ENCODE data around the gene LMNB1. TPM values are rescaled to one million over a fixed set of nuclear protein-coding genes. Genes with fewer than 3 reads are reported as not detected.

The LMNB1 gene
- total and polyA plus RNA-seq, 4 donors: 5.1 to 40.3 (median 21.8) TPM

DNA sequence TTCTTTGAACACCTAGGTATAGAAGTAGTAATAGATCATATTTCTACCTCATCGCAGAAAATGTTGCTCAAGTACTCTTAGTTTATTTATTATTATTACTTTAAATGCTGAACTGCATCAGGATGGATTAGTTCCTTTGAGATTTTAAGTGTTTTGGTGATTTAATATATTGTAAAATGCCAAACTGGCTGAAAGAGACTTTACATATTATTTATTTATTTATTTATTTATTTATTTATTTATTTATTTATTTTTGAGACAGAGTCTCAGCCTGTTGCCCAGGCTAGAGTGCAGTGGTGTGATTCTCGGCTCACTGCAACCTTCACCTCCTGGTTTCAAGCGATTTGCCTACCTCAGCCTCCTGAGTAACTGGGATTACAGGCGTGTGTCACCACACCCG lies 42.3 kb downstream of the LMNB1 start:
- WGBS, 2 donors: 96 to 98% methylated on average over 5 of the region's 5 CpGs
- no peak overlapping the region for H3K4me3 ChIP-seq
- TF ChIP-seq, protein P1, sequence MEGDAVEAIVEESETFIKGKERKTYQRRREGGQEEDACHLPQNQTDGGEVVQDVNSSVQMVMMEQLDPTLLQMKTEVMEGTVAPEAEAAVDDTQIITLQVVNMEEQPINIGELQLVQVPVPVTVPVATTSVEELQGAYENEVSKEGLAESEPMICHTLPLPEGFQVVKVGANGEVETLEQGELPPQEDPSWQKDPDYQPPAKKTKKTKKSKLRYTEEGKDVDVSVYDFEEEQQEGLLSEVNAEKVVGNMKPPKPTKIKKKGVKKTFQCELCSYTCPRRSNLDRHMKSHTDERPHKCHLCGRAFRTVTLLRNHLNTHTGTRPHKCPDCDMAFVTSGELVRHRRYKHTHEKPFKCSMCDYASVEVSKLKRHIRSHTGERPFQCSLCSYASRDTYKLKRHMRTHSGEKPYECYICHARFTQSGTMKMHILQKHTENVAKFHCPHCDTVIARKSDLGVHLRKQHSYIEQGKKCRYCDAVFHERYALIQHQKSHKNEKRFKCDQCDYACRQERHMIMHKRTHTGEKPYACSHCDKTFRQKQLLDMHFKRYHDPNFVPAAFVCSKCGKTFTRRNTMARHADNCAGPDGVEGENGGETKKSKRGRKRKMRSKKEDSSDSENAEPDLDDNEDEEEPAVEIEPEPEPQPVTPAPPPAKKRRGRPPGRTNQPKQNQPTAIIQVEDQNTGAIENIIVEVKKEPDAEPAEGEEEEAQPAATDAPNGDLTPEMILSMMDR (IDR thresholded peaks at IDR 0.05; ENCODE audit: control extremely low read depth, extremely low read depth): no peak
- H3K9me3 ChIP-seq (ENCODE audit: control insufficient read depth in 4 of 4, insufficient read depth in 3 of 4, low read length in 3 of 4): no peaks in the 10 kb centered on the region
- H3K9ac ChIP-seq (ENCODE audit: insufficient read depth in 1 of 2, low read length in 2 of 2): no peak overlapping the region
- DNase-seq (no peak), ATAC-seq (ENCODE audit: insufficient read depth, low FRiP score) (no peak)
- no peak overlapping the region for H3K27ac ChIP-seq (ENCODE audit: low read depth in 1 of 2, low read length in 1 of 2)
- peaks cover 0 to 19% (median 4%) of the 10 kb centered on the region in 4 donors for H3K36me3 ChIP-seq (ENCODE audit: control insufficient read depth in 4 of 4, insufficient read depth in 4 of 4, low read length in 4 of 4)
- H3K27me3 ChIP-seq (ENCODE audit: control insufficient read depth in 3 of 3, insufficient read depth in 3 of 3, low read length in 2 of 3): no peaks in the 10 kb centered on the region
- H3K4me1 ChIP-seq (ENCODE audit: control insufficient read depth in 5 of 5, insufficient read depth in 5 of 5, low read length in 5 of 5): peaks cover 0 to 1% (median 0%) of the 10 kb centered on the region in 5 donors

DNA sequence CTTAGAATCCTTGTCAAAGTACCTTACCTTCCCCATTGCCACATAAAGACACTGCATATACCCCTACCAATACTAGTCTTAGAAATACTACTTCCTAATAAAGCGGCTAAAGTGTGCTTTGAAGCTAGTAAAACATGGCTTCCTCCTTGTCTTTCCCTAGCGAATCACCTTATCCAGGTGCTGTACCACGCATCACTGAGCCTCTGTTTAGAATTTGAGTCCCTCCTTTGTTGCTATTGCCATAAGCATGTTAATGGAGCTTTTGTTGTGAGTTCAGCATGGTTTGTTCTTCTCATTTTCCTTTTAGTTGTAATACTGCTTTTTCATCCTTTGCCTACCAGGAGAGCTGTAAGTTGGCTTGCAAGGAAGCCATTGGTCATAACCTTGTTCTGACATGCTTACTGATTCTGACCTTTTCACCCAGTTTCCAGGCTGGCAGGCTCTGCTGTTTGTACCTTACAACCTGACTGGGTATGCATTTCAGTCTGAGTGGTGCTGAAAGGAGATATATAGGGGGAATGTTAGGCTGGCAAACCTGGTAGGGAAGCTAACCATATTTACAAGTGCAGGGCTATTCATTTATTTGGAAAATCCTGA lies 49.8 kb downstream of the LMNB1 start:
- H3K9me3 ChIP-seq (ENCODE audit: control insufficient read depth in 4 of 4, insufficient read depth in 3 of 4, low read length in 3 of 4): no peaks in the 10 kb centered on the region
- DNase-seq: no peak
- peaks cover 3 to 36% (median 21%) of the 10 kb centered on the region in 4 donors for H3K36me3 ChIP-seq (ENCODE audit: control insufficient read depth in 4 of 4, insufficient read depth in 4 of 4, low read length in 4 of 4)
- H3K4me3 ChIP-seq: no peak overlapping the region
- no peaks in the 10 kb centered on the region for H3K27me3 ChIP-seq (ENCODE audit: control insufficient read depth in 3 of 3, insufficient read depth in 3 of 3, low read length in 2 of 3)
- H3K27ac ChIP-seq (ENCODE audit: low read depth in 1 of 2, low read length in 1 of 2): no peak overlapping the region
- H3K9ac ChIP-seq (ENCODE audit: insufficient read depth in 1 of 2, low read length in 2 of 2): no peak overlapping the region
- 67 to 82% methylated on average over 3 of the region's 3 CpGs for WGBS, 2 donors
- H3K4me1 ChIP-seq (ENCODE audit: control insufficient read depth in 5 of 5, insufficient read depth in 5 of 5, low read length in 5 of 5): no peaks in the 10 kb centered on the region
- ATAC-seq (ENCODE audit: insufficient read depth, low FRiP score): no peak
- TF ChIP-seq, protein P1 (IDR thresholded peaks at IDR 0.05; ENCODE audit: control extremely low read depth, extremely low read depth): no peak

DNA sequence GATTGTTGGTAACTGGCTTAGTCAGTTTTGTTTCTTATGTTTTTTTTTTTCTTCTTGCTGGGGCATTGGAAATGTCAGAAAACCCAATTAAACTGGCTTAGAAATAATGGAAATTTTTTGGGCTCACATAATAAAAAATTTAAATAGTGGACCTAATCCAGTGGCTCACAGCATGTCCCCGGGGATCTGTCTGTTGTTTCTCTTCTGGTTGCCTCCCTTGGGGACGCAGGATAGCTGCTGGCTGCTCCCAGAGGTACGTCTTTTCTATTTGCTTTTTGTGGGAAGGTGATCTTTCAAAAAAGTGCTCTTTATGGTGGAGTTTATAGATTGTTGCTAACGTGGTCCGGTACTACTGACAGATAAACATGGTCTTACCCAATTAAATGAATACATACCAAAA lies 52.2 kb downstream of the LMNB1 start:
- peaks cover 3 to 37% (median 25%) of the 10 kb centered on the region in 4 donors for H3K36me3 ChIP-seq (ENCODE audit: control insufficient read depth in 4 of 4, insufficient read depth in 4 of 4, low read length in 4 of 4)

More for the DNA sequence above, 52.2 kb downstream of the LMNB1 start:
- Histone ChIP-seq H3K4me1 (ENCODE audit: control insufficient read depth in 5 of 5, insufficient read depth in 5 of 5, low read length in 5 of 5) (no peaks in the 10 kb centered on the region), H3K27ac (ENCODE audit: low read depth in 1 of 2, low read length in 1 of 2) (no peak overlapping the region), H3K9ac (ENCODE audit: insufficient read depth in 1 of 2, low read length in 2 of 2) (no peak overlapping the region), H3K9me3 (ENCODE audit: control insufficient read depth in 4 of 4, insufficient read depth in 3 of 4, low read length in 3 of 4) (no peaks in the 10 kb centered on the region), H3K27me3 (ENCODE audit: control insufficient read depth in 3 of 3, insufficient read depth in 3 of 3, low read length in 2 of 3) (no peaks in the 10 kb centered on the region), H3K4me3 (no peak overlapping the region)
- TF ChIP-seq, protein P1 (IDR thresholded peaks at IDR 0.05; ENCODE audit: control extremely low read depth, extremely low read depth): no peak
- 93 to 97% methylated on average over 5 of the region's 5 CpGs for WGBS, 2 donors
- ATAC-seq (ENCODE audit: insufficient read depth, low FRiP score): no peak
- DNase-seq: no peak

Data from lung (tissue), 12 donors.